SU-DHL-6 (cell line): ENCODE results near the gene BCL2L15.

ENCODE experiments used
- H2AFZ ChIP-seq: fragments of 200-600 bp; sonication (generic); 2 replicates; pipeline ENCODE4 v1.6.1; 2014; ENCODE audit warnings: low read depth, mild to moderate bottlenecking, moderate library complexity, mixed read lengths, antibody characterized with exemption, low read length; ENCODE audit not compliant: severe bottlenecking
- H3F3A ChIP-seq: fragments of 200-600 bp; shearing (Covaris generic); 2 replicates; pipeline ENCODE4 v1.6.0; 2016; ENCODE audit warnings: antibody characterized with exemption, mild to moderate bottlenecking; ENCODE audit not compliant: insufficient read depth
- H3K27ac ChIP-seq: fragments of 200-600 bp; sonication (generic); 2 replicates; pipeline ENCODE4 v1.5.1; 2016; ENCODE audit warnings: low read depth, mild to moderate bottlenecking, low read length, moderate library complexity, mixed read lengths
- H3K27me3 ChIP-seq: fragments of 200-600 bp; sonication (generic), shearing (Covaris generic); 2 replicates; pipeline ENCODE4 v1.6.0; 2014; ENCODE audit warnings: mild to moderate bottlenecking, low read length
- H3K36me3 ChIP-seq: fragments of 200-600 bp; sonication (generic); 2 replicates; pipeline ENCODE4 v1.6.1; 2014; ENCODE audit warnings: mild to moderate bottlenecking, low read length, mixed read lengths
- H3K4me2 ChIP-seq: fragments of 300-600, 200-600 bp; shearing (Covaris generic), sonication (generic); 2 replicates; pipeline ENCODE4 v1.6.0; 2014; ENCODE audit warnings: low read length, low read depth, mild to moderate bottlenecking; ENCODE audit not compliant: poor library complexity, severe bottlenecking
- H3K4me3 ChIP-seq: fragments of 200-600 bp; sonication (generic); 2 replicates; pipeline ENCODE4 v1.5.1; 2014; ENCODE audit warnings: antibody characterized with exemption, low read length, mild to moderate bottlenecking, mixed read lengths; ENCODE audit not compliant: insufficient read depth, poor library complexity, severe bottlenecking
- H3K79me2 ChIP-seq: fragments of 200-600 bp; sonication (generic); 2 replicates; pipeline ENCODE4 v1.6.1; 2014; ENCODE audit warnings: mild to moderate bottlenecking, low read length, moderate library complexity; ENCODE audit not compliant: insufficient read depth
- H3K9ac ChIP-seq: fragments of 200-600 bp; sonication (generic); 2 replicates; pipeline ENCODE4 v1.7.0; 2014; ENCODE audit warnings: mild to moderate bottlenecking, low read length
- H3K9me2 ChIP-seq: fragments of 200-600 bp; sonication (generic); replicated peaks from 2 replicates; pipeline ENCODE4 v1.6.1; 2014; ENCODE audit warnings: low read length; ENCODE audit not compliant: insufficient read depth
- H3K9me3 ChIP-seq: fragments of 200-600 bp; sonication (generic); 2 replicates; pipeline ENCODE4 v1.6.1; 2014; ENCODE audit warnings: low read length, mixed read lengths; ENCODE audit not compliant: insufficient read depth
- H4K20me1 ChIP-seq: fragments of 200-600 bp; sonication (generic); 2 replicates; pipeline ENCODE4 v1.6.1; 2014; ENCODE audit warnings: low read depth, mild to moderate bottlenecking, antibody characterized with exemption, low read length, moderate library complexity, mixed read lengths
- CTCF ChIP-seq: fragments of 200-600 bp; sonication (generic); IDR thresholded peaks from one replicate; pipeline ENCODE4 v1.5.1; 2017; ENCODE audit warnings: antibody characterized with exemption, mild to moderate bottlenecking, low read length, moderate library complexity; ENCODE audit not compliant: insufficient read depth, poor library complexity, severe bottlenecking
- EZH2phosphoT487 ChIP-seq: fragments of 200-600 bp; sonication (generic), shearing (Covaris generic); conservative IDR thresholded peaks from 2 replicates; pipeline ENCODE4 v1.6.1; 2018; ENCODE audit warnings: mild to moderate bottlenecking, antibody characterized with exemption, low read length, moderate library complexity, mixed read lengths

Gene BCL2L15

GRCh38 chr1:113849072-113849471, 38.3 kb downstream of the BCL2L15 start:
- H4K20me1 ChIP-seq, result no peaks in the 10 kb centered on the region
- no peaks in the 10 kb centered on the region for H3K27me3 ChIP-seq
- H2AFZ ChIP-seq, result no peak overlapping the region
- H3F3A ChIP-seq, result no peaks in the 10 kb centered on the region; the same call in none of the 2 replicates
- no peaks in the 10 kb centered on the region for H3K9me2 ChIP-seq
- H3K9me3 ChIP-seq, result no peaks in the 10 kb centered on the region
- no peak for TF ChIP-seq CTCF
- H3K9ac ChIP-seq, result no peak overlapping the region
- H3K79me2 ChIP-seq, result no peaks in the 10 kb centered on the region
- no peak overlapping the region for H3K27ac ChIP-seq
- peaks cover 37% of the 10 kb centered on the region for H3K36me3 ChIP-seq
- no peak overlapping the region for H3K4me2 ChIP-seq
- no peak overlapping the region for H3K4me3 ChIP-seq

- no peaks in the 10 kb centered on the region for H3K79me2 ChIP-seq
- H3K9me3 ChIP-seq, result no peaks in the 10 kb centered on the region
- peaks cover 35% of the 10 kb centered on the region for H3K36me3 ChIP-seq
- no peak overlapping the region for H3K4me3 ChIP-seq
- no peaks in the 10 kb centered on the region; the same call in none of the 2 replicates for H3F3A ChIP-seq
- no peak overlapping the region for H3K4me2 ChIP-seq
- no peak overlapping the region for H3K9ac ChIP-seq
- no peak overlapping the region for H2AFZ ChIP-seq
- no peak for TF ChIP-seq CTCF
- TF ChIP-seq EZH2phosphoT487, result no peak
- H3K9me2 ChIP-seq, result no peaks in the 10 kb centered on the region
- H3K27ac ChIP-seq, result no peak overlapping the region
- no peaks in the 10 kb centered on the region for H4K20me1 ChIP-seq
- no peaks in the 10 kb centered on the region for H3K27me3 ChIP-seq
These were observed 40.9 kb downstream of the BCL2L15 start for GRCh38 chr1:113846391-113847035.

- H3K27me3 ChIP-seq, result no peaks in the 10 kb centered on the region
- no peak overlapping the region for H3K9ac ChIP-seq
- H3K9me2 ChIP-seq, result no peaks in the 10 kb centered on the region
- H3K27ac ChIP-seq, result no peak overlapping the region
- TF ChIP-seq CTCF (no peak), EZH2phosphoT487 (no peak)
- no peak overlapping the region for H3K4me3 ChIP-seq
- peaks cover 37% of the 10 kb centered on the region; the same call in 1 of the 2 replicates for H3K36me3 ChIP-seq
- H3F3A ChIP-seq, result peaks cover 13% of the 10 kb centered on the region; the same call in 1 of the 2 replicates
- H3K9me3 ChIP-seq, result no peaks in the 10 kb centered on the region
- no peaks in the 10 kb centered on the region for H4K20me1 ChIP-seq
- H2AFZ ChIP-seq, result no peak overlapping the region
- H3K79me2 ChIP-seq, result no peaks in the 10 kb centered on the region
- no peak overlapping the region for H3K4me2 ChIP-seq
These were observed 50.8 kb downstream of the BCL2L15 start for GRCh38 chr1:113836534-113836933.
